Endothelial cell (in vitro differentiated cells): ENCODE data around the gene BCL7B. TPM values are rescaled to one million over a fixed set of nuclear protein-coding genes. Genes with fewer than 3 reads are reported as not detected.

Experiments used
- DNase-seq: peaks from one replicate; pipeline ENCODE4 v3.0.0; 2021; ENCODE audit warnings: low spot score
- H3K27ac Mint-ChIP-seq: one replicate; pipeline ENCODE4 v1.8.0; 2021; ENCODE audit warnings: mixed read lengths, inconsistent platforms; ENCODE audit not compliant: unreplicated experiment
- H3K27me3 Mint-ChIP-seq: one replicate; pipeline ENCODE4 v1.8.0; 2021; ENCODE audit warnings: mild to moderate bottlenecking, moderate library complexity, mixed read lengths, inconsistent platforms; ENCODE audit not compliant: unreplicated experiment
- H3K36me3 Mint-ChIP-seq: one replicate; pipeline ENCODE4 v1.8.0; 2021; ENCODE audit warnings: mild to moderate bottlenecking, low read depth, mixed read lengths, inconsistent platforms; ENCODE audit not compliant: unreplicated experiment
- H3K4me1 Mint-ChIP-seq: one replicate; pipeline ENCODE4 v1.8.0; 2021; ENCODE audit warnings: mild to moderate bottlenecking, mixed read lengths, inconsistent platforms; ENCODE audit not compliant: unreplicated experiment
- H3K4me3 Mint-ChIP-seq: one replicate; pipeline ENCODE4 v1.8.0; 2021; ENCODE audit warnings: mild to moderate bottlenecking, mixed read lengths, inconsistent platforms; ENCODE audit not compliant: unreplicated experiment
- H3K9me3 Mint-ChIP-seq: one replicate; pipeline ENCODE4 v1.8.0; 2021; ENCODE audit warnings: mixed read lengths, inconsistent platforms; ENCODE audit not compliant: unreplicated experiment
- CTCF ChIP-seq: fragments of 200-600 bp; sonication (generic); IDR thresholded peaks from one replicate; pipeline ENCODE4 v1.5.0; 2021; ENCODE audit warnings: antibody characterized with exemption; ENCODE audit not compliant: unreplicated experiment
- long read RNA-seq: library from polyadenylated mRNA; unstranded; transcript quantifications from one replicate; pipeline ENCODE4 v2.0.0, GENCODE V29; 2020; ENCODE audit not compliant: unreplicated experiment
- total RNA-seq: library from RNA; stranded (reverse); fragmentation: NEBNext Ultra II Directional; extraction: Animal tissue kit (Norgen Biotek cat#: 25700); gene quantifications from one replicate; pipeline ENCODE4 v1.2.1, GENCODE V29; 2021; ENCODE audit not compliant: unreplicated experiment

BCL7B gene
- total RNA-seq: 38.6 TPM
- long read RNA-seq, transcript BCL7B-201 (6 exons, 1,975 nt): major isoform, 24 of 34 reads
- long read RNA-seq, transcript BCL7B-206 (7 exons, 985 nt): minor isoform, 5 of 34 reads
- long read RNA-seq, partial matches to known transcripts: 0 of 34 reads
- long read RNA-seq, other reads (novel, unspliced or antisense): 0 of 34 reads

- H3K36me3 Mint-ChIP-seq: peaks cover 6% of the 10 kb centered on the region
- TF ChIP-seq CTCF: no peak
- peaks cover 22% of the 10 kb centered on the region for H3K27me3 Mint-ChIP-seq
- H3K4me3 Mint-ChIP-seq: peak within 1 kb of the TSS; percentile 93
- H3K9me3 Mint-ChIP-seq: no peaks in the 10 kb centered on the region
- H3K27ac Mint-ChIP-seq: peak within 1 kb of the TSS; percentile 91
- DNase-seq: peak; percentile 73
- H3K4me1 Mint-ChIP-seq: peaks cover 16% of the 10 kb centered on the region
Observed at GRCh38 chr7:73557397-73558257, at the start of gene BCL7B. Gene BCL7B (minus strand): TSS chr7:73557690. CDS start chr7:73557578, 112 bp downstream.

- Mint-ChIP-seq H3K36me3 (peaks cover 3% of the 10 kb centered on the region), H3K27ac (no peak overlapping the region), H3K9me3 (no peaks in the 10 kb centered on the region), H3K27me3 (peaks cover 6% of the 10 kb centered on the region), H3K4me1 (peaks cover 2% of the 10 kb centered on the region), H3K4me3 (no peak overlapping the region)
- TF ChIP-seq CTCF: no peak
- no peak for DNase-seq
Observed at GRCh38 chr7:73605601-73606220, 48.2 kb upstream of the BCL7B start.

- no peak for DNase-seq
- H3K9me3 Mint-ChIP-seq: no peaks in the 10 kb centered on the region
- H3K4me3 Mint-ChIP-seq: no peak overlapping the region
- peaks cover 3% of the 10 kb centered on the region for H3K4me1 Mint-ChIP-seq
- no peak overlapping the region for H3K27ac Mint-ChIP-seq
- peaks cover 3% of the 10 kb centered on the region for H3K36me3 Mint-ChIP-seq
- H3K27me3 Mint-ChIP-seq: peaks cover 4% of the 10 kb centered on the region
- TF ChIP-seq CTCF: no peak
Observed at GRCh38 chr7:73602721-73603651, 45.5 kb upstream of the BCL7B start.

GRCh38 chr7:73599916-73600315, 42.4 kb upstream of the BCL7B start:
- no peak for DNase-seq
- Mint-ChIP-seq H3K27ac (no peak overlapping the region), H3K36me3 (peaks cover 7% of the 10 kb centered on the region), H3K9me3 (no peaks in the 10 kb centered on the region), H3K27me3 (peaks cover 9% of the 10 kb centered on the region), H3K4me1 (peaks cover 4% of the 10 kb centered on the region), H3K4me3 (no peak overlapping the region)
- TF ChIP-seq CTCF: no peak
